Liver (tissue), 9 donors: ENCODE data around the gene EVI2A. TPM values are rescaled to one million over a fixed set of nuclear protein-coding genes. Genes with fewer than 3 reads are reported as not detected.

ENCODE experiments used
- DNase-seq: peaks from one replicate; pipeline ENCODE4 v3.0.0-alpha.2; 2017; ENCODE audit warnings: low spot score
- H3K27ac ChIP-seq, 2 donors: one replicate each; pipeline ENCODE4 v1.7.0; 2013; ENCODE audit warnings: inconsistent platforms in 2 of 2, low read length in 2 of 2, control low read depth in 1 of 2, low read depth in 1 of 2, mild to moderate bottlenecking in 1 of 2
- H3K27me3 ChIP-seq, 4 donors: one replicate each; pipeline versions ENCODE4 v1.6.1 to v1.7.0; 2013; ENCODE audit warnings: low read length in 3 of 4, inconsistent platforms in 1 of 4, mild to moderate bottlenecking in 1 of 4, moderate library complexity in 1 of 4; ENCODE audit not compliant: control insufficient read depth in 4 of 4, insufficient read depth in 4 of 4
- H3K36me3 ChIP-seq, 4 donors: one replicate each; pipeline versions ENCODE4 v1.6.1 to v1.7.0; 2013; ENCODE audit warnings: low read length in 3 of 4, mild to moderate bottlenecking in 3 of 4, low read depth in 1 of 4, moderate library complexity in 1 of 4; ENCODE audit not compliant: control insufficient read depth in 4 of 4, insufficient read depth in 3 of 4
- H3K4me1 ChIP-seq, 4 donors: one replicate each; pipeline versions ENCODE4 v1.6.1 to v1.7.0; 2013; ENCODE audit warnings: low read length in 3 of 4, mild to moderate bottlenecking in 3 of 4, moderate library complexity in 1 of 4; ENCODE audit not compliant: control insufficient read depth in 4 of 4, insufficient read depth in 4 of 4
- H3K4me3 ChIP-seq, 3 donors: one replicate each; pipeline versions ENCODE4 v1.6.1 to v1.7.0; 2013; ENCODE audit warnings: low read length in 3 of 3, control low read depth in 1 of 3, low read depth in 1 of 3, mild to moderate bottlenecking in 1 of 3
- H3K9ac ChIP-seq, 2 donors: one replicate each; pipeline ENCODE4 v1.7.0; 2013; ENCODE audit warnings: low read length in 2 of 2, mild to moderate bottlenecking in 2 of 2, moderate library complexity in 2 of 2, control low read depth in 1 of 2, low read depth in 1 of 2
- H3K9me3 ChIP-seq, 4 donors: one replicate each; pipeline versions ENCODE4 v1.6.1 to v1.7.0; 2013; ENCODE audit warnings: low read length in 3 of 4; ENCODE audit not compliant: control insufficient read depth in 4 of 4
- EGR1 ChIP-seq, 2 donors: IDR thresholded peaks; 2 replicates each; pipeline ENCODE4 v1.6.1; 2016 to 2018; ENCODE audit warnings: antibody characterized with exemption in 2 of 2, low read depth in 2 of 2
- FOXA1 ChIP-seq: IDR thresholded peaks from 2 replicates; pipeline ENCODE4 v1.6.1; 2016; ENCODE audit warnings: antibody characterized with exemption
- GABPA ChIP-seq, 2 donors: IDR thresholded peaks in 1 of 2; conservative IDR thresholded peaks in 1 of 2; 2 replicates each; pipeline ENCODE4 v1.6.1; 2016; ENCODE audit warnings: antibody characterized with exemption in 2 of 2, mild to moderate bottlenecking in 1 of 2, moderate library complexity in 1 of 2
- HNF4A ChIP-seq, 2 donors: conservative IDR thresholded peaks; 2 replicates each; pipeline ENCODE4 v1.6.1; 2016; ENCODE audit warnings: antibody characterized with exemption in 2 of 2, mild to moderate bottlenecking in 2 of 2
- RAD21 ChIP-seq, 2 donors: IDR thresholded peaks; 2 replicates each; pipeline ENCODE4 v1.6.1; 2016; ENCODE audit warnings: antibody characterized with exemption in 2 of 2, mild to moderate bottlenecking in 2 of 2
- TAF1 ChIP-seq: conservative IDR thresholded peaks from 2 replicates; pipeline ENCODE4 v1.6.1; 2016; ENCODE audit warnings: antibody characterized with exemption, mild to moderate bottlenecking
- WGBS: extraction: QIAGEN DNeasy Blood & Tissue Kit; methylation state at CpG from one replicate; pipeline ENCODE4 v1.1.7; 2013; 5-methylcytosine and 5-hydroxymethylcytosine counted together
- polyA plus RNA-seq, 2 donors: library from polyadenylated mRNA; stranded (reverse) in 1 of 2; unstranded in 1 of 2; fragments of 200-250 nt in 1 of 2; fragments of >200 nt in 1 of 2; fragmentation: Nextera tagmentation in 1 of 2; extraction: Ambion mirVana in 1 of 2; gene quantifications; one replicate each; pipeline versions ENCODE4 v1.2.1 to v1.2.3, GENCODE V29; 2013 to 2015
- total RNA-seq, 2 donors: library from RNA; depleted of rRNA; stranded (reverse); fragments of >200 nt; gene quantifications; one replicate each; pipeline ENCODE4 v1.2.3, GENCODE V29; 2014
- TF ChIP-seq, protein P1 (sequence below): IDR thresholded peaks from 2 replicates; pipeline ENCODE4 v1.6.1; 2016; ENCODE audit warnings: antibody characterized with exemption
- TF ChIP-seq, protein P2 (sequence below): IDR thresholded peaks from 2 replicates; pipeline ENCODE4 v1.6.1; 2016; ENCODE audit warnings: antibody characterized with exemption
- TF ChIP-seq, protein P3 (sequence below): IDR thresholded peaks from 2 replicates; pipeline ENCODE4 v1.6.1; 2016; ENCODE audit warnings: antibody characterized with exemption
- donor health status: healthy.
- donor health status: healthy.
- donor health status: healthy.
- donor health status: healthy.
- donor health status: healthy.

EVI2A gene
- total and polyA plus RNA-seq, 4 donors: 1.1 to 2.8 (median 2.0) TPM

DNA sequence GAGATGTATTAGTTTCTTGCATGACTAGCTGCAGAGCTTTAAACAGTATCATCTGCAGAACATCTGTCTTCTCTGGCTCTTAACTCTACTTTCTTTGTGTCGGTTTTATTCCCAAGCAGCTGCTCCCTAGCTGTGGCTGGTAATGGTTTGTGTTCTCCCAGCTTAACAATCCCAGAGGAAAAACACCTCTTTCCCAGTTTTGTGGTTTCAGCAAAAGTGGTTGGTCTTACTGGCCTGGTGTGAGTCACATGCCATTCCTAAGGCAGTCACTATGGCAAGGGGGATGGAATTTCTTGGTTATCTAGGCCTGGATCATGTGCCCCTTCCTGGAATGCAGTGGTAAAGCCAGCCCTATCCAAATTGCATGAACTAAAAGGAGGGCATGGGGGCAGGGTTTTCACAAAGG lies 51.8 kb downstream of the EVI2A start:
- Histone ChIP-seq H3K4me1 (peaks cover 0 to 10% (median 3%) of the 10 kb centered on the region in 4 donors), H3K27me3 (no peaks in the 10 kb centered on the region), H3K4me3 (no peak overlapping the region), H3K9me3 (no peaks in the 10 kb centered on the region), H3K9ac (no peak overlapping the region), H3K36me3 (peaks cover 0 to 23% (median 6%) of the 10 kb centered on the region in 4 donors), H3K27ac (no peak overlapping the region)
- WGBS: 81% methylated on average over 1 of the region's 1 CpG
- TF ChIP-seq, protein P1, sequence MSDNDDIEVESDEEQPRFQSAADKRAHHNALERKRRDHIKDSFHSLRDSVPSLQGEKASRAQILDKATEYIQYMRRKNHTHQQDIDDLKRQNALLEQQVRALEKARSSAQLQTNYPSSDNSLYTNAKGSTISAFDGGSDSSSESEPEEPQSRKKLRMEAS: no peak
- TF ChIP-seq HNF4A (conservative IDR thresholded peaks at IDR 0.05): no peak
- no peak for DNase-seq

DNA sequence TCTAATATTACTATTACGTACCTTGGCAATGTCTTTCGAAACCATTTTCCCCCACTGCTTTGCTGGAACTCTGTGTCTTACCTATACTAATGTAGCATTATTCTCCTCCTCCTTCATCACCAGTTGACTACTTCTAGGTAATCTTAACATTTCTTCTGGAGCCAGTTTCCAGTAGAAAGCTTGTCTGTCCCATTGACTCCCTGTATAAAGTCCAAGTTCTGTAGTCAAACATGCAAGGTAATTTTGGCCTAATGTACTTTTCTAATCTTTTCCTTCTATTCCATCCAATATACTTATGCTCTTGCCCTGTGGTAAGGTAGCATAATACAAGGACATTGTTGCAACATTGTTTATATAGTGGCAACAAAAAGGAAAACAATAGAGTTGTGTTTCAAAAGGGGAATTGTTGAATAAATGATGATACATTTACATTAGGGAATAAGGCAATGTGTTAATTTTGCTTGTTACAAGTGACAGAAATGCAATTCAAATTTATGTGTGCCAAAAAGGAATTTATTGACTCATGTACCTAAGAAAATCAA lies 52.3 kb downstream of the EVI2A start:
- Histone ChIP-seq H3K9me3 (no peaks in the 10 kb centered on the region), H3K4me3 (no peak overlapping the region), H3K27ac (no peak overlapping the region), H3K9ac (no peak overlapping the region), H3K36me3 (peaks cover 0 to 23% (median 6%) of the 10 kb centered on the region in 4 donors), H3K4me1 (peaks cover 0 to 6% (median 3%) of the 10 kb centered on the region in 4 donors), H3K27me3 (no peaks in the 10 kb centered on the region)
- no peak for DNase-seq
- WGBS: 96% methylated on average over 2 of the region's 2 CpGs
- TF ChIP-seq GABPA (IDR thresholded peaks at IDR 0.05 in 1 of 2, conservative IDR thresholded peaks at IDR 0.05 in 1 of 2): no peak
- TF ChIP-seq, protein P2, sequence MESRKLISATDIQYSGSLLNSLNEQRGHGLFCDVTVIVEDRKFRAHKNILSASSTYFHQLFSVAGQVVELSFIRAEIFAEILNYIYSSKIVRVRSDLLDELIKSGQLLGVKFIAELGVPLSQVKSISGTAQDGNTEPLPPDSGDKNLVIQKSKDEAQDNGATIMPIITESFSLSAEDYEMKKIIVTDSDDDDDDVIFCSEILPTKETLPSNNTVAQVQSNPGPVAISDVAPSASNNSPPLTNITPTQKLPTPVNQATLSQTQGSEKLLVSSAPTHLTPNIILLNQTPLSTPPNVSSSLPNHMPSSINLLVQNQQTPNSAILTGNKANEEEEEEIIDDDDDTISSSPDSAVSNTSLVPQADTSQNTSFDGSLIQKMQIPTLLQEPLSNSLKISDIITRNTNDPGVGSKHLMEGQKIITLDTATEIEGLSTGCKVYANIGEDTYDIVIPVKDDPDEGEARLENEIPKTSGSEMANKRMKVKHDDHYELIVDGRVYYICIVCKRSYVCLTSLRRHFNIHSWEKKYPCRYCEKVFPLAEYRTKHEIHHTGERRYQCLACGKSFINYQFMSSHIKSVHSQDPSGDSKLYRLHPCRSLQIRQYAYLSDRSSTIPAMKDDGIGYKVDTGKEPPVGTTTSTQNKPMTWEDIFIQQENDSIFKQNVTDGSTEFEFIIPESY: no peak
- TF ChIP-seq RAD21 (IDR thresholded peaks at IDR 0.05): no peak
- no peak for TF ChIP-seq TAF1
- TF ChIP-seq EGR1 (IDR thresholded peaks at IDR 0.05; ENCODE audit: low read depth in 2 of 2): no peak
- TF ChIP-seq, protein P3, sequence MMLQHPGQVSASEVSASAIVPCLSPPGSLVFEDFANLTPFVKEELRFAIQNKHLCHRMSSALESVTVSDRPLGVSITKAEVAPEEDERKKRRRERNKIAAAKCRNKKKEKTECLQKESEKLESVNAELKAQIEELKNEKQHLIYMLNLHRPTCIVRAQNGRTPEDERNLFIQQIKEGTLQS: no peak
- TF ChIP-seq FOXA1: no peak
- peak; percentile 16 to 20 for TF ChIP-seq HNF4A (conservative IDR thresholded peaks at IDR 0.05)

Other genes with a start within 250 kb of the EVI2A start
- gene NF1, start 226.6 kb downstream of the EVI2A start, total RNA-seq: 10 to 100 TPM; 18.5 to 42.6 TPM
- 1 to 10 TPM; 4.6 to 8.4 TPM for gene NF1, start 226.6 kb downstream of the EVI2A start, polyA plus RNA-seq
- under 1 TPM; 0.05 to 0.25 TPM for gene OMG, start 24.4 kb downstream of the EVI2A start, total RNA-seq
- gene OMG, start 24.4 kb downstream of the EVI2A start, polyA plus RNA-seq: 1 to 10 TPM in 1 of 2 donors, under 1 TPM in 1; 0.13 to 2.1 TPM
- 1 to 10 TPM; 2.8 to 3.5 TPM for gene EVI2B, start 7.6 kb downstream of the EVI2A start, total RNA-seq
- 1 to 10 TPM; 4.0 to 5.8 TPM for gene EVI2B, start 7.6 kb downstream of the EVI2A start, polyA plus RNA-seq
- 10 to 100 TPM in 1 of 2 donors, 1 to 10 TPM in 1; 3.1 to 16.0 TPM for gene RAB11FIP4, start 70.1 kb upstream of the EVI2A start, total RNA-seq
- gene RAB11FIP4, start 70.1 kb upstream of the EVI2A start, polyA plus RNA-seq: 1 to 10 TPM; 1.5 to 3.5 TPM